GM21390 (cell line): ENCODE results near the gene ST13.
"Not testable (repeated sequence)": the region's sequence is repeated elsewhere in the genome, so short reads cannot be mapped to it uniquely, and the experiment has no call there.

Source experiments
- ATAC-seq: cut with Tn5 transposase; IDR thresholded peaks from one replicate; pipeline ENCODE4 v1.9.1; 2021; ENCODE audit not compliant: unreplicated experiment

The ST13 gene

GRCh38 chr22:40789131-40789530 lies 67.3 kb downstream of the ST13 start:
- no peak for ATAC-seq

- no peak for ATAC-seq
Measured at GRCh38 chr22:40782521-40782920, 73.9 kb downstream of the ST13 start.

- not testable (repeated sequence) for ATAC-seq
Measured at GRCh38 chr22:40781749-40782148, 74.7 kb downstream of the ST13 start.
